ENCODE data around the gene TRMT6.

Gene TRMT6

DNA sequence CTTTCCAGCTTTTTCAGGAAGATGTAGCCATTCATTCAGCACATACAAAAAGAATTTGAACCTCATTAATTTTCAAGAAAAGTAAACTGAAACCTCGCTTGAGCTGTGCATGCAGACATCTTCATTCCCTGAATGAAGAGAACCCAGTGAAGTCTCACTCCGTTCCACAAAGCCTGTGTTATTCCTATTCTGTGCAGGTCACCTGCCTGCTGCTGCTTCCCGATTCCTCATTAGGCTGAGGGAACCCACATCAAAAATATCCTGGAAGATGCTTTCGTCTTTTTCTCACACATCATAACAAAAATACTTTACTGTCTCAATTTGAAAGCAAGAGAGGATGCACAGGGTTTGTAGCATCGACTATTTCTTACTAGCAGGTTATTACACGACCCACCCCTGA lies 40.1 kb downstream of the TRMT6 start:
- DNase-seq: no peak
- TF ChIP-seq, protein P1, sequence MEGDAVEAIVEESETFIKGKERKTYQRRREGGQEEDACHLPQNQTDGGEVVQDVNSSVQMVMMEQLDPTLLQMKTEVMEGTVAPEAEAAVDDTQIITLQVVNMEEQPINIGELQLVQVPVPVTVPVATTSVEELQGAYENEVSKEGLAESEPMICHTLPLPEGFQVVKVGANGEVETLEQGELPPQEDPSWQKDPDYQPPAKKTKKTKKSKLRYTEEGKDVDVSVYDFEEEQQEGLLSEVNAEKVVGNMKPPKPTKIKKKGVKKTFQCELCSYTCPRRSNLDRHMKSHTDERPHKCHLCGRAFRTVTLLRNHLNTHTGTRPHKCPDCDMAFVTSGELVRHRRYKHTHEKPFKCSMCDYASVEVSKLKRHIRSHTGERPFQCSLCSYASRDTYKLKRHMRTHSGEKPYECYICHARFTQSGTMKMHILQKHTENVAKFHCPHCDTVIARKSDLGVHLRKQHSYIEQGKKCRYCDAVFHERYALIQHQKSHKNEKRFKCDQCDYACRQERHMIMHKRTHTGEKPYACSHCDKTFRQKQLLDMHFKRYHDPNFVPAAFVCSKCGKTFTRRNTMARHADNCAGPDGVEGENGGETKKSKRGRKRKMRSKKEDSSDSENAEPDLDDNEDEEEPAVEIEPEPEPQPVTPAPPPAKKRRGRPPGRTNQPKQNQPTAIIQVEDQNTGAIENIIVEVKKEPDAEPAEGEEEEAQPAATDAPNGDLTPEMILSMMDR (IDR thresholded peaks at IDR 0.05; ENCODE audit: low read depth, low read length): no peak
- Histone ChIP-seq H3K9me3 (ENCODE audit: severe bottlenecking) (no peaks in the 10 kb centered on the region), H3K27ac (no peak overlapping the region), H3K36me3 (no peaks in the 10 kb centered on the region; the same call in 1 of the 2 replicates), H3K27me3 (ENCODE audit: insufficient read depth, low read depth, severe bottlenecking) (no peaks in the 10 kb centered on the region), H3K4me3 (ENCODE audit: low read depth, low read length) (no peak overlapping the region)

- DNase-seq: no peak
- Histone ChIP-seq H3K27ac (no peak overlapping the region), H3K4me3 (ENCODE audit: low read depth, low read length) (no peak overlapping the region), H3K36me3 (no peaks in the 10 kb centered on the region; the same call in 1 of the 2 replicates), H3K27me3 (ENCODE audit: insufficient read depth, low read depth, severe bottlenecking) (no peaks in the 10 kb centered on the region), H3K9me3 (ENCODE audit: severe bottlenecking) (no peaks in the 10 kb centered on the region)
- TF ChIP-seq, protein P1 (IDR thresholded peaks at IDR 0.05; ENCODE audit: low read depth, low read length): no peak
Observed at GRCh38 chr20:5908981-5909380, 41.4 kb downstream of the TRMT6 start.

DNA sequence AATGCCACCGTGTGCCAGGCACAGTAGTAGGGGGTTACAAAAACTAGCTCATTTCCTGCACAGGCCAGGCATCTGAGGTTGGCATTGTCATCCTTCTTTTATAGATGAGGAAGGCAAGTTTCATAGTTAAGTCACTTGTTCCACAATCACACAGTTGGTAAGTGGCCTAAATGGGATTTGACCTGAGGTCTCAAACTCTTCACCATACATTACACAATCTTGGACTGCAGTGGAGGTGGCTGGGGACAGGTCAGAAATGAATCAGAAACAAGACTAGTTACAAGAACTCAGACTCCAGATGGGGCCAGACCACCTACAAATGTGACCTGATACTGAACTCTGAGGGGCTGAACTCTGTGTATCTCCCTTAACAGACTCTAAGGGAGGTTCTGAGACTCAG lies 49.4 kb downstream of the TRMT6 start:
- DNase-seq: no peak
- Histone ChIP-seq H3K36me3 (no peaks in the 10 kb centered on the region), H3K27ac (no peak overlapping the region), H3K4me3 (ENCODE audit: low read depth, low read length) (no peak overlapping the region), H3K27me3 (ENCODE audit: insufficient read depth, low read depth, severe bottlenecking) (no peaks in the 10 kb centered on the region), H3K9me3 (ENCODE audit: severe bottlenecking) (no peaks in the 10 kb centered on the region)
- TF ChIP-seq, protein P1 (IDR thresholded peaks at IDR 0.05; ENCODE audit: low read depth, low read length): no peak

GRCh38 chr20:5899444-5899843 lies 50.9 kb downstream of the TRMT6 start:
- no peaks in the 10 kb centered on the region for H3K27me3 ChIP-seq (ENCODE audit: insufficient read depth, low read depth, severe bottlenecking)

GRCh38 chr20:5895626-5896025 lies 54.7 kb downstream of the TRMT6 start:
- TF ChIP-seq, protein P1 (IDR thresholded peaks at IDR 0.05; ENCODE audit: low read depth, low read length): no peak
- Histone ChIP-seq H3K27ac (no peak overlapping the region), H3K36me3 (no peaks in the 10 kb centered on the region), H3K27me3 (ENCODE audit: insufficient read depth, low read depth, severe bottlenecking) (no peaks in the 10 kb centered on the region), H3K4me3 (ENCODE audit: low read depth, low read length) (no peak overlapping the region), H3K9me3 (ENCODE audit: severe bottlenecking) (no peaks in the 10 kb centered on the region)
- no peak for DNase-seq

More at GRCh38 chr20:5899444-5899843, 50.9 kb downstream of the TRMT6 start:
- TF ChIP-seq, protein P1 (IDR thresholded peaks at IDR 0.05; ENCODE audit: low read depth, low read length): no peak
- no peak for DNase-seq
- Histone ChIP-seq H3K36me3 (no peaks in the 10 kb centered on the region), H3K27ac (no peak overlapping the region), H3K4me3 (ENCODE audit: low read depth, low read length) (no peak overlapping the region), H3K9me3 (ENCODE audit: severe bottlenecking) (no peaks in the 10 kb centered on the region)

- Histone ChIP-seq H3K9me3 (ENCODE audit: severe bottlenecking) (no peaks in the 10 kb centered on the region), H3K36me3 (no peaks in the 10 kb centered on the region), H3K27ac (no peak overlapping the region), H3K4me3 (ENCODE audit: low read depth, low read length) (no peak overlapping the region), H3K27me3 (ENCODE audit: insufficient read depth, low read depth, severe bottlenecking) (no peaks in the 10 kb centered on the region)
- DNase-seq: no peak
- TF ChIP-seq, protein P1 (IDR thresholded peaks at IDR 0.05; ENCODE audit: low read depth, low read length): no peak
Observed at GRCh38 chr20:5893621-5894020, 56.7 kb downstream of the TRMT6 start.
